Measurements from ENCODE around the gene OPTN. TPM values are rescaled to one million over a fixed set of nuclear protein-coding genes. Genes with fewer than 3 reads are reported as not detected.
"Not testable (repeated sequence)": the region's sequence is repeated elsewhere in the genome, so short reads cannot be mapped to it uniquely, and the experiment has no call there.

The OPTN gene
- total RNA-seq, 2 experiments from 2014 or later: 196 to 197 TPM

DNA sequence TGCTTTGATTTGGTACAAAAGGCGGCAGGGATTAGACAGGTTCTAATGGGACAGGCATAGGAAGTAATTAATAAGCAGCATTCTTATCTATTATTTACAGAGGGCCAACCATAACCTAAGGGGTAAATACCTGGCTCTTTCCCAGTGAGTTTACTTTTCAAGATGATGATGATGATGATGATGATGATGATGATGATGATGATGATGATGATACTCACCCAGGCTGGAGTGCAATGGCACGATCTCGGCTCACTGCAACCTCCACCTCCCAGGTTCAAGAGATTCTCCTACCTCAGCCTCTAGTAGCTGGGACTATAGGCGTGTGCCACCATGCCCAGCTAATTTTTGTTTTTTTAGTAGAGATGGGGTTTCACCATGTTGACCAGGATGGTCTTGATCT, 5.9 kb upstream of the OPTN start:
- POLR2A ChIA-PET; H3K36me3 Mint-ChIP-seq (ENCODE audit: low read depth); H3K9me3 Mint-ChIP-seq; H3K27me3 Mint-ChIP-seq; DNase-seq; H3K4me3 Mint-ChIP-seq; CTCF ChIA-PET; H3K27ac Mint-ChIP-seq: not testable (repeated sequence)
- H3K4me1 Mint-ChIP-seq: peaks cover 15% of the 10 kb centered on the region

GRCh38 chr10:13095094-13095493, 4.9 kb upstream of the OPTN start:
- DNase-seq: no peak
- POLR2A ChIA-PET: no interaction called here
- CTCF ChIA-PET: no interaction called here
- H3K27me3 Mint-ChIP-seq: peaks cover 2% of the 10 kb centered on the region
- H3K4me3 Mint-ChIP-seq: no peak overlapping the region
- no peaks in the 10 kb centered on the region for H3K36me3 Mint-ChIP-seq (ENCODE audit: low read depth)
- peaks cover 14% of the 10 kb centered on the region for H3K4me1 Mint-ChIP-seq
- no peak overlapping the region for H3K27ac Mint-ChIP-seq
- no peaks in the 10 kb centered on the region for H3K9me3 Mint-ChIP-seq

DNA sequence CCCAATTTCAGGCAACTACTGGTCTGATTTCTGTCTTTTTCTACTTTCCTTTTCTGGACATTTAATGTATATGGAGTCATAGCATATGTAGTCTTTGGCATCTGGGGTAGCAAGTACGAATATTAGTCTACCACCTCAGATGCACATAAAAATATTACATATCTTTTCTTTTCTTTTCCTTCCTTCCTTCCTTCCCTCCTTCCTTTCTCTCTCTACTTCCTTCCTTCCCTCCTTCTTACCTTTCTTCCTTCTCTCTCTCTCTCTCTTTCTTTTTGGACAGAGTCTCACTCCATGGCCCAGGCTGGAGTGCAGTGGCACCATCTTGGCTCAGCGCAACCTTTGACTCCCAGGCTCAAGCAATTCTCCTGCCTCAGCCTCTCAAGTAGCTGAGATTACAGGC, 4.0 kb upstream of the OPTN start:
- DNase-seq: no peak
- peaks cover 1% of the 10 kb centered on the region for H3K27me3 Mint-ChIP-seq
- H3K4me1 Mint-ChIP-seq: peaks cover 19% of the 10 kb centered on the region
- no peaks in the 10 kb centered on the region for H3K9me3 Mint-ChIP-seq
- ChIA-PET POLR2A (no interaction called here), CTCF (no interaction called here)
- no peak overlapping the region for H3K27ac Mint-ChIP-seq
- H3K36me3 Mint-ChIP-seq (ENCODE audit: low read depth): peaks cover 5% of the 10 kb centered on the region
- no peak overlapping the region for H3K4me3 Mint-ChIP-seq

GRCh38 chr10:13099144-13099665, 758 bp upstream of the OPTN start:
- Mint-ChIP-seq H3K4me3 (peak overlapping the region; percentile 92), H3K9me3 (no peaks in the 10 kb centered on the region), H3K27me3 (no peaks in the 10 kb centered on the region), H3K27ac (peak overlapping the region; percentile 91), H3K36me3 (ENCODE audit: low read depth) (peaks cover 29% of the 10 kb centered on the region), H3K4me1 (peaks cover 43% of the 10 kb centered on the region)
- ChIA-PET CTCF (interaction anchor here (0.7 to 4.4 kb wide), 10 partner anchors 9 to 443 kb away, joined by 3 to 36 read pairs (median 4); partner anchors contain the start of gene MCM10), POLR2A (interaction anchor here (0.7 to 2.3 kb wide), 14 partner anchors 11 to 1056 kb away, joined by 3 to 39 read pairs (median 7); partner anchors contain the start of genes MCM10 and PHYH)
- DNase-seq: peak; percentile 68

GRCh38 chr10:13100349-13101294, 659 bp downstream of the OPTN start:
- Mint-ChIP-seq H3K27me3 (no peaks in the 10 kb centered on the region), H3K4me1 (peaks cover 56% of the 10 kb centered on the region), H3K27ac (peak overlapping the region; percentile 87), H3K9me3 (no peaks in the 10 kb centered on the region), H3K36me3 (ENCODE audit: low read depth) (peaks cover 41% of the 10 kb centered on the region), H3K4me3 (peak overlapping the region; percentile 92)
- CTCF ChIA-PET: interaction anchor here (0.6 to 4.4 kb wide), 9 partner anchors 8 to 391 kb away, joined by 3 to 36 read pairs (median 5); partner anchors contain the start of gene MCM10
- DNase-seq: peak; percentile 38
- POLR2A ChIA-PET: interaction anchor here (0.7 to 2.3 kb wide), 12 partner anchors 9 to 389 kb away, joined by 3 to 39 read pairs (median 8); partner anchors contain the start of genes MCM10 and PHYH

DNA sequence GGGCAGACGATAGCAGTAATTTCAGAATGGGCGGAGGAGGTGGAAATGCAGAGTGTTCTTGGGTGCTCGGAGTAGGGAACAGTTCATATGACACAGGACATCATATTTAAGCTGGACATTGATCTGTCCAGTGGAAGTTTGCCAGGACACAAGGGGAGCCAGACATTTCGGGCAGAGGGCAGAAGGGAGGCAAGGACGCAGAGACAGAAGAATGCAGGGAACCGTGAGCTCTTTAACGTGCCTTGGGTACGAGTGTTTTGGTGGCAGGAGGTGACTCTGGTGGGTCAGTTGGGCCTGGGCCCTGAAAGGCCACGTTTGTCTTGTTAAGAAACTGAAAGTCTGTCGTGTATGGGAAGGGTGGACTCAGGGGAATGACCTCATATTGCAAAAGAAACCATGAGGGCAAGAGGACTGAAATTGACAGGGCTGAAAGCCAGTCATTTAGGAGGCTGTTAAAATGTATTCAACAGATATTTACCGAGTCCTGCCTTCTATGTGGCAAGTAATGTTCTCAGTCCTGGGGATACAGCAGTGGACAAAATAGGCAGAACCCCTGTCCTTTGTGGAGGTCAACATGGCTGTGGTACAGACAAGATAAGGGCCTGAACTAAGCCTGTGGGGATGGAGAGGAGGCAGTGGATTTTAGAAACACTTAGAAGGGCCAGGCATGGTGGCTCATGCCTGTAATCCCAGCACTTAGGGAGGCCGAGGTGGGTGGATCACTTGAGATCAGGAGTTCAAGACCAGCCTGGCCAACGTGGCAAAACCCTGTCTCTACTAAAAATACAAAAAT, 2.2 kb downstream of the OPTN start:
- peaks cover 65% of the 10 kb centered on the region for H3K4me1 Mint-ChIP-seq
- peak overlapping the region; percentile 51 for H3K27ac Mint-ChIP-seq
- DNase-seq: no peak
- no peaks in the 10 kb centered on the region for H3K27me3 Mint-ChIP-seq
- H3K9me3 Mint-ChIP-seq: no peaks in the 10 kb centered on the region
- ChIA-PET CTCF (no interaction called here), POLR2A (interaction anchor here (1.6 kb wide), 1 partner anchor 13 kb away, joined by 3 read pairs; no protein-coding TSS in a partner anchor)
- peak overlapping the region; percentile 92 for H3K4me3 Mint-ChIP-seq
- H3K36me3 Mint-ChIP-seq (ENCODE audit: low read depth): peaks cover 53% of the 10 kb centered on the region

DNA sequence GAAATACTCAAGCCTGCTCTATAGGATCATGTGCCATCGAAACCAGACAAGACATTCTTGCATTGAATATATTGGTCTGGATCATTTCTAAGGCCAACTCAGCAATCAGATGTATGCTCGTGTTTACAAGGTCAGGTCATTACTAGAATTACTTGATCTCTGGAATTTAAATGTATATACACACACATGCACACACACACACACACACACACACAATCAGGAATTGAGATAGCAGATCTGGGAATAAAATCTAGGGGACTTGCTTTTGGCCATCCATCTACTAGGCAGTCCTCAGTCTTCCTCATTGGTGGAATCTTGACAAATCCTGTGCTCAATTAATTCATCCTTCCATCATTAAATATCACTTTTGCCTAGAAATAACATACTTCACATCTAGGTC, 3.6 kb downstream of the OPTN start:
- no peaks in the 10 kb centered on the region for H3K27me3 Mint-ChIP-seq
- CTCF ChIA-PET: interaction anchor here (0.6 to 1.0 kb wide), 3 partner anchors 9 to 58 kb away, joined by 3 to 5 read pairs (median 4); partner anchors contain the start of gene MCM10
- peaks cover 72% of the 10 kb centered on the region for H3K4me1 Mint-ChIP-seq

GRCh38 chr10:13104697-13105096, 4.7 kb downstream of the OPTN start:
- no peaks in the 10 kb centered on the region for H3K27me3 Mint-ChIP-seq
- H3K4me1 Mint-ChIP-seq: peaks cover 77% of the 10 kb centered on the region
- no peak overlapping the region for H3K4me3 Mint-ChIP-seq
- CTCF ChIA-PET: interaction anchor here (1.0 kb wide), 1 partner anchor 13 kb away, joined by 5 read pairs; no protein-coding TSS in a partner anchor
- peak overlapping the region; percentile 97 for H3K27ac Mint-ChIP-seq
- no peak for DNase-seq
- H3K9me3 Mint-ChIP-seq: no peaks in the 10 kb centered on the region
- POLR2A ChIA-PET: interaction anchor here (4.5 kb wide), 1 partner anchor 197 kb away, joined by 23 read pairs; the partner anchor contains the start of gene PHYH
- peaks cover 74% of the 10 kb centered on the region for H3K36me3 Mint-ChIP-seq (ENCODE audit: low read depth)

More for the DNA sequence above, 3.6 kb downstream of the OPTN start:
- no peak overlapping the region for H3K4me3 Mint-ChIP-seq
- H3K27ac Mint-ChIP-seq: peak overlapping the region; percentile 44
- POLR2A ChIA-PET: no interaction called here
- no peak for DNase-seq
- H3K9me3 Mint-ChIP-seq: no peaks in the 10 kb centered on the region
- H3K36me3 Mint-ChIP-seq (ENCODE audit: low read depth): peaks cover 65% of the 10 kb centered on the region

- Mint-ChIP-seq H3K36me3 (ENCODE audit: low read depth) (peaks cover 79% of the 10 kb centered on the region), H3K27ac (peak overlapping the region; percentile 97), H3K4me3 (peak overlapping the region; percentile 25), H3K4me1 (peaks cover 81% of the 10 kb centered on the region), H3K27me3 (no peaks in the 10 kb centered on the region), H3K9me3 (no peaks in the 10 kb centered on the region)
- CTCF ChIA-PET: interaction anchor here (1.0 kb wide), 1 partner anchor 13 kb away, joined by 5 read pairs; no protein-coding TSS in a partner anchor
- no peak for DNase-seq
- POLR2A ChIA-PET: interaction anchor here (4.5 kb wide), 1 partner anchor 196 kb away, joined by 23 read pairs; the partner anchor contains the start of gene PHYH
Measured at GRCh38 chr10:13105184-13105583, 5.2 kb downstream of the OPTN start.

DNA sequence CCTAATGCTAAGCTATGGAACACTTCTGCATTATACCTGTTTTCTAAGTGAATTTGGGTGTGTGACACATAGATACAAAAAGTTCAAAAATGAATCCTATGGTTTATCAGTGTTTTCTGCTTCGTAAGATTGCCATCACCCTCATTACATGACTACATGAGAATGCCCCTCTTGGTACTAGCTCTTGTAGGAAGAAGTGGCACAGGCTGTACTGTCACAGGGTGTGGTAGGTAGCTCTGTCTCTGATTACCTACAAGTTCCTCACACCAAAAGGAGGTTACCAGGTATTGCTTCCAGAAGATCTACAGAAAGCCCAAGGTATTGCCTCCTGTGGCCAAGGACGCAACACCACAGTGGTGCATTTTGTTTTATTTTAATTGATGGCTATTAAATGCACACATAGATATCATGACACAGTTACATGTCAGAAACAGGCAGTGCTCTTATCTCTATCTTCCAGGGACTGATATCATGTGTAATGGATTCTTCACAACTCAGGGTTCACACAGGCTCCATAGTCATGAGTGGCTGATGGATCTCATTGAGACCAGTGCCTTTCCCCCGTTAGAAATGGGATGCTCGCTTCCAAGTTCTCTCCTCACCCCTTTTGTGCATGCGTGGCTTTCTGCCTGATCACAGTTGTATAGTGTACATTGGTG, 6.6 kb downstream of the OPTN start:
- Mint-ChIP-seq H3K27me3 (no peaks in the 10 kb centered on the region), H3K36me3 (ENCODE audit: low read depth) (peaks cover 84% of the 10 kb centered on the region), H3K27ac (peak overlapping the region; percentile 97), H3K4me1 (peaks cover 84% of the 10 kb centered on the region), H3K4me3 (peak overlapping the region; percentile 8), H3K9me3 (no peaks in the 10 kb centered on the region)
- ChIA-PET CTCF (interaction anchor here (0.8 to 4.2 kb wide), 2 partner anchors 8 to 55 kb away, joined by 3 to 36 read pairs; partner anchors contain the start of genes MCM10 and OPTN), POLR2A (interaction anchor here (1.0 to 4.5 kb wide), 3 partner anchors 10 to 195 kb away, joined by 4 to 23 read pairs (median 9); partner anchors contain the start of gene PHYH)
- DNase-seq: no peak

DNA sequence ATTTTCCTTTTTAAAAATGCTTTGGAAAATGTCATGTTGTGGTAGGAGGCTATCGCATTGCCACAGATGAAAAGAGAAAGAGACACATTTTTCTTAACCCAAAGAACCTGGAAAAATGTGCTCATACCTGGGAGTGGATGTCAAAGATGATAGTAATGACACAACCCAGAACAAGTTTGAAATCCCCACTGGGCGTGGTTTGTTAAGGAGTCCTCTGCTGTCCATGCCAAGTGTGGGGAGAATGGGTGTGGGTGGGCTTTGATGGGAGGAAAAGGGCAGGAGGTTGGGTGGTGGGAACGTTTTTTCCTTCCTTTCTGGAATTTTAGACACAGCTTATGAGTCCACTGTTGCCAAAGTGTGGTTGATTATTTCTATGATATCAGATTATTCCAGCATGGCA, 10.9 kb downstream of the OPTN start:
- Mint-ChIP-seq H3K4me3 (no peak overlapping the region), H3K27me3 (no peaks in the 10 kb centered on the region), H3K4me1 (peaks cover 55% of the 10 kb centered on the region), H3K9me3 (no peaks in the 10 kb centered on the region), H3K36me3 (ENCODE audit: low read depth) (peaks cover 76% of the 10 kb centered on the region), H3K27ac (no peak overlapping the region)
- no peak for DNase-seq
- ChIA-PET POLR2A (interaction anchor here (5.2 kb wide), 1 partner anchor 11 kb away, joined by 39 read pairs; the partner anchor contains the start of gene OPTN), CTCF (interaction anchor here (0.6 to 4.2 kb wide), 3 partner anchors 12 to 1772 kb away, joined by 3 to 36 read pairs (median 4); partner anchors contain the start of gene OPTN)

- H3K27me3 Mint-ChIP-seq: no peaks in the 10 kb centered on the region
- ChIA-PET CTCF (interaction anchor here (0.8 to 0.9 kb wide), 2 partner anchors 14 kb away, joined by 3 to 5 read pairs; partner anchors contain the start of gene OPTN), POLR2A (interaction anchor here (1.1 kb wide), 1 partner anchor 25 kb away, joined by 4 read pairs; no protein-coding TSS in a partner anchor)
- peaks cover 49% of the 10 kb centered on the region for H3K4me1 Mint-ChIP-seq
- no peak overlapping the region for H3K27ac Mint-ChIP-seq
- H3K4me3 Mint-ChIP-seq: no peak overlapping the region
- no peaks in the 10 kb centered on the region for H3K9me3 Mint-ChIP-seq
- no peak for DNase-seq
- peaks cover 78% of the 10 kb centered on the region for H3K36me3 Mint-ChIP-seq (ENCODE audit: low read depth)
Measured at GRCh38 chr10:13113544-13113943, 13.6 kb downstream of the OPTN start.

Data from activated CD4-positive, alpha-beta memory T cell treated with anti-CD3 and anti-CD28 coated beads, Interleukin-2, amount 10 ng/mL, durations not matched to agents 7 days and 5 days (primary cell).